Measurements from ENCODE around the gene SURF1.
"Not testable (repeated sequence)": the region's sequence is repeated elsewhere in the genome, so short reads cannot be mapped to it uniquely, and the experiment has no call there.

Gene SURF1

GRCh38 chr9:133356391-133357091 lies at the start of gene SURF1, which contains the start of gene SURF2:
SURF1 (minus strand) TSS chr9:133356487; CDS start chr9:133356453, 34 bp downstream.
SURF2 (plus strand) TSS chr9:133356550; CDS start chr9:133356593, 43 bp downstream.
- peak; percentile 97 for DNase-seq

- DNase-seq: no peak
Measured at GRCh38 chr9:133405508-133406438, 49.5 kb upstream of the SURF1 start.

- DNase-seq: no peak
Measured at GRCh38 chr9:133404454-133405002, 48.2 kb upstream of the SURF1 start.

GRCh38 chr9:133403766-133404453 lies 47.6 kb upstream of the SURF1 start:
- DNase-seq: peak; percentile 84

- no peak for DNase-seq
Measured at GRCh38 chr9:133402689-133403088, 46.4 kb upstream of the SURF1 start.

GRCh38 chr9:133401588-133401987 lies 45.3 kb upstream of the SURF1 start:
- DNase-seq: no peak

- no peak for DNase-seq
Measured at GRCh38 chr9:133400292-133400691, 44.0 kb upstream of the SURF1 start.

- no peak for DNase-seq
Measured at GRCh38 chr9:133397895-133398294, 41.6 kb upstream of the SURF1 start.

GRCh38 chr9:133397370-133397769 lies 41.1 kb upstream of the SURF1 start:
- no peak for DNase-seq

- no peak for DNase-seq
Measured at GRCh38 chr9:133396952-133397351, 40.7 kb upstream of the SURF1 start.

- DNase-seq: no peak
Measured at GRCh38 chr9:133394687-133395271, 38.5 kb upstream of the SURF1 start.

GRCh38 chr9:133393399-133393798 lies 37.1 kb upstream of the SURF1 start:
- DNase-seq: no peak

- DNase-seq: not testable (repeated sequence)
Measured at GRCh38 chr9:133392308-133392707, 36.0 kb upstream of the SURF1 start.

- DNase-seq: not testable (repeated sequence)
Measured at GRCh38 chr9:133391449-133391848, 35.2 kb upstream of the SURF1 start.

- DNase-seq: no peak
Measured at GRCh38 chr9:133390713-133391112, 34.4 kb upstream of the SURF1 start.

GRCh38 chr9:133389562-133389961 lies 33.3 kb upstream of the SURF1 start:
- no peak for DNase-seq

- DNase-seq: no peak
Measured at GRCh38 chr9:133389025-133389557, 32.8 kb upstream of the SURF1 start.

- DNase-seq: no peak
Measured at GRCh38 chr9:133387680-133388079, 31.4 kb upstream of the SURF1 start.

- no peak for DNase-seq
Measured at GRCh38 chr9:133386338-133386737, 30.1 kb upstream of the SURF1 start.

- no peak for DNase-seq
Measured at GRCh38 chr9:133385452-133385851, 29.2 kb upstream of the SURF1 start.

GRCh38 chr9:133384736-133385321 lies 28.5 kb upstream of the SURF1 start:
- DNase-seq: no peak

GRCh38 chr9:133383438-133383837 lies 27.2 kb upstream of the SURF1 start:
- no peak for DNase-seq

Measured in activated effector memory CD4-positive, alpha-beta T cell treated with anti-CD3 and anti-CD28 coated beads, Interleukin-2, amount 50 U/mL, for 16 hours (primary cell).